Activated CD8-positive, alpha-beta memory T cell treated with anti-CD3 and anti-CD28 coated beads, Interleukin-2, amount 10 ng/mL, durations not matched to agents 7 days and 5 days (primary cell): ENCODE data around the gene CDK2. TPM values are rescaled to one million over a fixed set of nuclear protein-coding genes. Genes with fewer than 3 reads are reported as not detected.
"Not testable (repeated sequence)": the region's sequence is repeated elsewhere in the genome, so short reads cannot be mapped to it uniquely, and the experiment has no call there.

Experiments
- ATAC-seq: fragments of 150-1000 bp; cut with Tn5 transposase; one replicate; pipeline ENCODE4 v1.10.0; 2021; ENCODE audit warnings: moderate library complexity
- CTCF ChIA-PET: fragments of 350-600 bp; sonication (Branson Sonifier 250); formaldehyde crosslinking; loops from one replicate; lab custom pipeline; 2021; ENCODE audit warnings: antibody characterized with exemption; lab: Charles Lee
- DNase-seq: peaks from one replicate; pipeline ENCODE4 v3.0.0-alpha.2; 2020
- H3K27ac Mint-ChIP-seq: one replicate; pipeline ENCODE4 v1.8.0; 2021; ENCODE audit warnings: mild to moderate bottlenecking, mixed read lengths
- H3K27me3 Mint-ChIP-seq: one replicate; pipeline ENCODE4 v1.8.0; 2021; ENCODE audit warnings: mixed read lengths
- H3K36me3 Mint-ChIP-seq: one replicate; pipeline ENCODE4 v1.8.0; 2021; ENCODE audit warnings: mild to moderate bottlenecking, mixed read lengths
- H3K4me1 Mint-ChIP-seq: one replicate; pipeline ENCODE4 v1.8.0; 2021; ENCODE audit warnings: mixed read lengths
- H3K4me3 Mint-ChIP-seq: one replicate; pipeline ENCODE4 v1.8.0; 2021; ENCODE audit warnings: mild to moderate bottlenecking, moderate library complexity, mixed read lengths
- H3K9me3 Mint-ChIP-seq: one replicate; pipeline ENCODE4 v1.8.0; 2022; ENCODE audit warnings: low read depth, mixed read lengths
- total RNA-seq, 2 experiments: library from RNA; stranded (reverse); gene quantifications; one replicate each; pipeline ENCODE4 v1.2.3, GENCODE V29; 2021

The CDK2 gene
- total RNA-seq, 2 experiments from 2014 or later = 146 to 158 TPM

- DNase-seq (peak; percentile 54), ATAC-seq (no peak)
- Mint-ChIP-seq H3K27me3 (no peaks in the 10 kb centered on the region), H3K9me3 (no peaks in the 10 kb centered on the region), H3K36me3 (peaks cover 28% of the 10 kb centered on the region), H3K4me1 (peaks cover 34% of the 10 kb centered on the region), H3K27ac (no peak overlapping the region), H3K4me3 (no peak overlapping the region)
- CTCF ChIA-PET = interaction anchor here (0.7 to 3.1 kb wide), 17 partner anchors 11 to 235 kb away, joined by 3 to 25 read pairs (median 6); partner anchors contain the start of genes DGKA, ORMDL2, SARNP and SMARCC2
Observed at GRCh38 chr12:55972911-55973598, 6.4 kb downstream of the CDK2 start.

- no peaks in the 10 kb centered on the region for H3K9me3 Mint-ChIP-seq
- H3K27ac Mint-ChIP-seq = no peak within 1 kb of the TSS
- peaks cover 25% of the 10 kb centered on the region for H3K36me3 Mint-ChIP-seq
- peaks cover 29% of the 10 kb centered on the region for H3K4me1 Mint-ChIP-seq
- ATAC-seq (peak; percentile 93), DNase-seq (peak; percentile 100)
- CTCF ChIA-PET = interaction anchor here (0.7 to 3.1 kb wide), 23 partner anchors 9 to 235 kb away, joined by 3 to 25 read pairs (median 5); partner anchors contain the start of genes DGKA, ORMDL2, SARNP and SMARCC2
- no peaks in the 10 kb centered on the region for H3K27me3 Mint-ChIP-seq
- no peak within 1 kb of the TSS for H3K4me3 Mint-ChIP-seq
Observed at GRCh38 chr12:55973599-55974307, 7.1 kb downstream of the CDK2 start, which contains the start of gene RAB5B. Gene RAB5B (plus strand): TSS chr12:55974078. CDS start chr12:55986961, 12,883 bp downstream.

GRCh38 chr12:55974308-55974730, 7.7 kb downstream of the CDK2 start:
- ATAC-seq (peak; percentile 24), DNase-seq (peak; percentile 71)
- Mint-ChIP-seq H3K36me3 (peaks cover 24% of the 10 kb centered on the region), H3K9me3 (no peaks in the 10 kb centered on the region), H3K4me1 (peaks cover 26% of the 10 kb centered on the region), H3K4me3 (no peak overlapping the region), H3K27ac (no peak overlapping the region), H3K27me3 (no peaks in the 10 kb centered on the region)
- CTCF ChIA-PET = interaction anchor here (0.7 to 3.1 kb wide), 22 partner anchors 10 to 236 kb away, joined by 3 to 25 read pairs (median 5); partner anchors contain the start of genes DGKA, ORMDL2, SARNP and SMARCC2

GRCh38 chr12:55978393-55978792, 11.8 kb downstream of the CDK2 start:
- CTCF ChIA-PET = interaction anchor here (1.8 kb wide), 1 partner anchor 53 kb away, joined by 4 read pairs; no protein-coding TSS in a partner anchor
- no peak for DNase-seq
- Mint-ChIP-seq H3K9me3 (no peaks in the 10 kb centered on the region), H3K4me1 (peaks cover 12% of the 10 kb centered on the region), H3K27me3 (no peaks in the 10 kb centered on the region), H3K27ac (no peak overlapping the region), H3K4me3 (no peak overlapping the region), H3K36me3 (peaks cover 17% of the 10 kb centered on the region)
- no peak for ATAC-seq

GRCh38 chr12:55979069-55979468, 12.4 kb downstream of the CDK2 start:
- Mint-ChIP-seq H3K27me3 (no peaks in the 10 kb centered on the region), H3K4me3 (no peak overlapping the region)
- DNase-seq = no peak

GRCh38 chr12:55981882-55982281, 15.3 kb downstream of the CDK2 start:
- H3K27me3 Mint-ChIP-seq, H3K9me3 Mint-ChIP-seq, ATAC-seq, H3K4me3 Mint-ChIP-seq, H3K4me1 Mint-ChIP-seq, DNase-seq, H3K27ac Mint-ChIP-seq: not testable (repeated sequence)
- H3K36me3 Mint-ChIP-seq = peaks cover 15% of the 10 kb centered on the region
- CTCF ChIA-PET = interaction anchor here (0.8 to 4.7 kb wide), 4 partner anchors 10 to 48 kb away, joined by 3 to 25 read pairs (median 5); partner anchors contain the start of gene SUOX

More at GRCh38 chr12:55979069-55979468, 12.4 kb downstream of the CDK2 start:
- CTCF ChIA-PET = no interaction called here
- ATAC-seq = no peak
- H3K27ac Mint-ChIP-seq = no peak overlapping the region
- H3K9me3 Mint-ChIP-seq = no peaks in the 10 kb centered on the region
- peaks cover 17% of the 10 kb centered on the region for H3K36me3 Mint-ChIP-seq
- peaks cover 12% of the 10 kb centered on the region for H3K4me1 Mint-ChIP-seq

- H3K27ac Mint-ChIP-seq = no peak overlapping the region
Observed at GRCh38 chr12:55982319-55982936, 15.8 kb downstream of the CDK2 start.

GRCh38 chr12:55983232-55983842, 16.7 kb downstream of the CDK2 start:
- DNase-seq (no peak), ATAC-seq (no peak)
- CTCF ChIA-PET = interaction anchor here (1.3 to 4.7 kb wide), 3 partner anchors 9 to 35 kb away, joined by 4 to 25 read pairs (median 7); partner anchors contain the start of gene SUOX
- H3K36me3 Mint-ChIP-seq = peaks cover 12% of the 10 kb centered on the region
- peaks cover 7% of the 10 kb centered on the region for H3K4me1 Mint-ChIP-seq
- H3K9me3 Mint-ChIP-seq = no peaks in the 10 kb centered on the region
- no peak overlapping the region for H3K27ac Mint-ChIP-seq
- H3K27me3 Mint-ChIP-seq = no peaks in the 10 kb centered on the region
- no peak overlapping the region for H3K4me3 Mint-ChIP-seq

More at GRCh38 chr12:55982319-55982936, 15.8 kb downstream of the CDK2 start:
- no peak for DNase-seq
- ATAC-seq = no peak
- H3K9me3 Mint-ChIP-seq = no peaks in the 10 kb centered on the region
- peaks cover 7% of the 10 kb centered on the region for H3K4me1 Mint-ChIP-seq
- no peak overlapping the region for H3K4me3 Mint-ChIP-seq
- H3K36me3 Mint-ChIP-seq = peaks cover 15% of the 10 kb centered on the region
- CTCF ChIA-PET = interaction anchor here (0.8 to 4.7 kb wide), 5 partner anchors 9 to 48 kb away, joined by 3 to 25 read pairs (median 4); partner anchors contain the start of gene SUOX
- H3K27me3 Mint-ChIP-seq = no peaks in the 10 kb centered on the region

- Mint-ChIP-seq H3K27ac (no peak overlapping the region), H3K4me3 (no peak overlapping the region), H3K9me3 (no peaks in the 10 kb centered on the region), H3K27me3 (no peaks in the 10 kb centered on the region), H3K36me3 (peaks cover 16% of the 10 kb centered on the region), H3K4me1 (peaks cover 4% of the 10 kb centered on the region)
- DNase-seq (no peak), ATAC-seq (no peak)
- CTCF ChIA-PET = interaction anchor here (4.7 kb wide), 1 partner anchor 11 kb away, joined by 25 read pairs; the partner anchor contains the start of gene SUOX
Observed at GRCh38 chr12:55984861-55985260, 18.2 kb downstream of the CDK2 start.

GRCh38 chr12:55985341-55985740, 18.7 kb downstream of the CDK2 start:
- Mint-ChIP-seq H3K4me1 (peaks cover 4% of the 10 kb centered on the region), H3K27ac (no peak overlapping the region), H3K27me3 (no peaks in the 10 kb centered on the region), H3K9me3 (no peaks in the 10 kb centered on the region), H3K36me3 (peaks cover 20% of the 10 kb centered on the region), H3K4me3 (no peak overlapping the region)
- CTCF ChIA-PET = interaction anchor here (4.7 kb wide), 1 partner anchor 11 kb away, joined by 25 read pairs; the partner anchor contains the start of gene SUOX
- ATAC-seq (no peak), DNase-seq (no peak)

- not testable (repeated sequence) for H3K4me3 Mint-ChIP-seq, H3K27me3 Mint-ChIP-seq, DNase-seq, H3K27ac Mint-ChIP-seq, H3K9me3 Mint-ChIP-seq, H3K4me1 Mint-ChIP-seq, ATAC-seq
- peaks cover 23% of the 10 kb centered on the region for H3K36me3 Mint-ChIP-seq
- CTCF ChIA-PET = interaction anchor here (4.7 kb wide), 1 partner anchor 10 kb away, joined by 25 read pairs; the partner anchor contains the start of gene SUOX
Observed at GRCh38 chr12:55985976-55986375, 19.3 kb downstream of the CDK2 start.

- no peak overlapping the region for H3K4me3 Mint-ChIP-seq
- peaks cover 35% of the 10 kb centered on the region for H3K36me3 Mint-ChIP-seq
- DNase-seq = no peak
- H3K27ac Mint-ChIP-seq = no peak overlapping the region
- no peaks in the 10 kb centered on the region for H3K9me3 Mint-ChIP-seq
- ATAC-seq = no peak
- no peaks in the 10 kb centered on the region for H3K27me3 Mint-ChIP-seq
- peaks cover 12% of the 10 kb centered on the region for H3K4me1 Mint-ChIP-seq
- CTCF ChIA-PET = interaction anchor here (1.2 to 8.2 kb wide), 4 partner anchors 9 to 253 kb away, joined by 3 to 92 read pairs (median 6); partner anchors contain the start of gene RAB5B
Observed at GRCh38 chr12:55991110-55991509, 24.5 kb downstream of the CDK2 start.
